Hepatic stellate cell (primary cell): Measurements from ENCODE around the gene AK6.
"Not testable (repeated sequence)": the region's sequence is repeated elsewhere in the genome, so short reads cannot be mapped to it uniquely, and the experiment has no call there.

Experiments used
- DNase-seq: peaks from one replicate; pipeline ENCODE4 v3.0.0; 2011; ENCODE audit warnings: low spot score

The AK6 gene

DNA sequence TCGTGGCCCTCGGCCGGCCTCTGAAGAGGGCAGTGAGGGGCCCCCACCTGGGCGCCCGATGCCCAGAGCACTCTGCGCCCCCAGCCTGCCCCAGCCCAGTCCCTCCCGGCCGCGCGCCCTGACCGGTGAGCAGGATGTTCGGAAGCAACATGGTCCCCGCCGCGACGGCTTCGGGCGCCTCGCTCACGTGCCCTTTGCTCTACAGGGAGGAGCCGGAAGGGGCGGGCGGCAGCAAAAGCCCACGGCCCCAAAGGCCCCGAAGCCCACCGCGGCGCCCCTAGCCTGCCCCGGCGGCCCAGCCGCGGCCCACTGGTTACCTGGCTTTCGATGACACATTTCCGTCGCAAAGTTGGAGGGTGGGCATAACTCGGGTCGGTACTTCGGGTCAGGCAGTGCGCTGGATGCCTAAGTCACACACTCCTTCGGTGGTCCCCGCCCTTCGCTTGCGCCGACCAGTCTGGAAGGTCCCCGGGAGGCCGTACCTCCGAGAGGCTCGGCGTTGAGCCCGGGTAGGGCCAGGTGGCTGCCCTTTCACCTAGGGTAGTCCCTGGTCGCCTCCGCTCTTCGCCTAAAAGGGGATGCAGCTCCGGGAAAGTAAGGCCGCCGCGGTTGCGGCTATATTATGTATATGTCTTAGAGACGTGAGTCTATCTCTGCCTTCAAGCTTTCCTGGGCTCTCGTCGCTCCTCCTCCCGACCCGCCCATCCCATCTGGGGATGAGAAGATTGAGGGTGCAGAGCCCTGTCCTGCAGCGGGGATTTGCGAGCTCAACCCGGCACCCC is at the start of gene AK6, which contains the start of the genes RAD17 and TAF9:
TSS of gene AK6 (minus strand) at position 181 of the 782 bp plus-strand sequence. CDS start at position 151, 30 bp downstream.
TSS of gene RAD17 (plus strand) at position 479 of the 782 bp plus-strand sequence. CDS start 2,391 bp downstream, outside the sequence.
TSS of gene TAF9 (minus strand) at position 181 of the 782 bp plus-strand sequence. CDS start 3,783 bp downstream, outside the sequence.
- peak; percentile 87 for DNase-seq

DNA sequence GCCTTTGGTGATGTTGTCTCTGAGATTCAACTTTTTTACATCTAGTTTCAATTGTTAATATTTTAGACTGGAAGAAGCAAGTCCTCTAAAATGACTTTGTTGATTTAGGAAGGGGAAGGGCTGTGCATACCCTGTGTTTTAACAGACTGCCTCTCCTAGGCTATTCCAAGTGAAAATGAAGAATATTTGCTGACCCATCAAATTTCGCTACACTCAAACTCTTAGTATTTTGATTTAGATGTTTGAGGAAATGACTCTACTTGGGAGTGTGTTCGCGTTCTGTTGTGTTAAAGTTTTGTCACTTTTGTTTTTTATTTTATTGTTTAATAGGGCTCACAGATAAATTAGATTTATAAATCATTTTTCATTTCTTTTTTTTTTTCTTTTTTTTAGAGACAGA is 49.2 kb upstream of the AK6 start:
- DNase-seq = no peak

DNA sequence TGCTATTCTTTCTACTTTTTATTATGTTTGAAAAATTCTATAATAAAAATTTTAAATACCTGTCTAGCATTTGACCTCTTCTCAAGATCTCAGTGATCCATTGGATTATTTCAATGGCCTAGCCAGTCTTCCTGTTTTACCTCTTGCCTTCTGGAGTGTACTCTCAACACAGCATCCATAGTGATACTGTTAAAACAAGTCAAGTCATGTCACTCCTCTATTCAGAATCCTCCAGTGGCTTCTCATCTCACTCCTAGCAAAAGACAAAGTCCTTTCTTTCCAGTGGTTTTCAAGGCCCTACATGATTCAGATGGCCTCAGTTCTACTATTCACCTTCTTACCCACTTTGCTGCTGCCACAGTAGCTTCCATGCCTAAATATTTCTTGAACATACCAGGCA is 47.4 kb upstream of the AK6 start:
- no peak for DNase-seq

DNA sequence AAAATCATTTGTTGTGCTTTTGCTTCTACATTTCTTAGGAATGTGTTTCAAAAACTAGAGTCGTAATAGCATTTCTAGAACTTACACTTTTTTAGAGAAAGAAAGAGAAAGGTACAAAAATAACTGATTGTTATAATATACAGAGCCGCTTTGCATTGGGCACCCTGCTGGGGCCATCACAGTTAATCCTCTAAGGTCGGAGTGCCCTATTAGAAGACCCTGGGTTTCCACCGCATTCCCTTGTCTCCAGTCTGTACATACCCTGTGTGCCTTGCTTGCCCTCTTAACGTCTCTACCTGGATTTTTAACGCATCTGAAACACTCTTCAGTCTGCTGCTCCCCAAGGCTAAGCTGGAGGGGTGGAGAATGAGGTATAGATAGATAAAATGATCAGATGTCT is 46.9 kb upstream of the AK6 start:
- no peak for DNase-seq

DNA sequence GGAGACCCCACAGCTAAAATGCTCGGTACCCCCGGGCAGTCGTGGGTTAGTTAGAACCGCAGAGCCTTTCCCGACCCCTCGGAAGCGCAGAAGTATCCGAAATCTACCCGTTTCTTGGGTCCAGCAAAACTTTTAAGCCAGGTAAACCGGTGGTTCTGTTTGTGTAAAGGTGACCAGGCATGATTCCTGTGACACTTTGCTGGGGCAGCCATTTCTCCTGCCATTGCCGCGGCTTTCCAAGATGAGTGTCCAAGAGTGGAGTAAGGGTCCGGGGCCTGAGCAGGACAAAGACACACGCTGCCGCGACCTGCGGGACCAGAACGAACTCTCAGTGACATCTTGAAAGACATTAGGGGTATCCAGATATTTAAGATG is 46.3 kb upstream of the AK6 start:
- DNase-seq = no peak

DNA sequence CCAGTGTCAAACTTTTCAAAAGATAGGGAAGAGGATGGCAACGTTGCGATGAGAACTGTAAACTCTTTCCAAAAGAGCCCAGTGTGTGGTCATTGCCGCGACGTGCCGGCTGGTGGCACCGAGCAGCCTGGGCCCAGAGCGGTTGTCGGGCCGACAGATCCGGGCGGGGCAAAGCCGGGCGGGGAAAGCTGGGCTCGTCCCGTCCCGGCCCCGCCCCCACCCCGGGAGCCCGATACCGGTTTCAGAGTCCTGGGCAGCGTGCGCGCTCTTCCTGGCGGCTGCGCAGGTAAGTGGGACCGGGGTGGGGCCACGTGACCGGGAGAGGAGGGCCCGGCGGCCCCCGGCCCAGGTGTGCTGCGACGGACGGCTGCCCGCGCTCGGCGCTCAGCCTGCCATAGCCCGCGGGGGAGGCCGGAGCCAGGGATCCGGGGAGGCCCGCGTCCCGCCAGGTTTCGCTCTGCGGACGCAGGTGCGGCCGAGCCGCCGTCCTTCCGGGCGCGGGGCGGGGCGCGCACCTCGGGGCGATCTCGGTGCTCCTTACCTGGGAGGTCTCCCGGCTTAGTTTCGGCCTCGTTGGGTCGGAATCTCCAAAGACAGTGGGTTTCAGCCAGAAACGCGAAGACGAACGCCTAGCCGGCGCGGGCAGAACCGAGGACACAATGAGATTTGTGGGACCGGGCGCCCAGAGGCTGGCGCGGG is 45.7 kb upstream of the AK6 start, which contains the start of gene MARVELD2:
TSS of gene MARVELD2 (plus strand) at position 232 of the 699 bp plus-strand sequence. CDS start 4,270 bp downstream, outside the sequence.
- DNase-seq = peak; percentile 31

DNA sequence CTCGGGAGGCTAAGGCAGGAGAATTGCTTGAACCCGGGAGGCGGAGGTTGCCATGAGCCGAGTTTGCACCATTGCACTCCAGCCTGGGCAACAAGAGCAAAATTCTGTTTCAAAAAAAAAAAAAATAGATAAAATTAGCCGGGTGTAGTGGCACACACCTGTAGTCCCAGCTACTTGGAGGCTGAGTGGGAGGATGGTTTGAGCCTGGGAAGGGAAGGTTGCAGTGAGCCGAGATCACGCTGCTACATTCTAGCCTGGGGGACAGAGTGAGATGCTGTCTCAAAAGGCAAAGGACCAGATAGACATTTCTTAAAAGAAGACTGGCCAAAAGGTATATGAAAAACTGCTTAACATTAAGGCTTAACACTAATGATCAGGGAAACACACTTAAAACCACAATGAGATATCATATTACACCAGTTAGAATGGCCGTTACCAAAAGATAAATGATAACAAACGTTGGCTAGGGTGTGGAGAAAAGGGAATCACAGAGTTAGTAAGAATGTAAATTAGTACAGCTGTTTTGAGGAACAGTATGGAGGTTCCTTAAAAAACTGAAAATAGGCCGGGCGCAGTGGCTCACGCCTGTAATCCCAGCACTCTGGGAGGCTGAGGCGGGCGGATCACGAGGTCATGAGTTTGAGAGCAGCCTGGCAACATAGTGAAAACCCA is 35.5 kb upstream of the AK6 start:
- DNase-seq = no peak

DNA sequence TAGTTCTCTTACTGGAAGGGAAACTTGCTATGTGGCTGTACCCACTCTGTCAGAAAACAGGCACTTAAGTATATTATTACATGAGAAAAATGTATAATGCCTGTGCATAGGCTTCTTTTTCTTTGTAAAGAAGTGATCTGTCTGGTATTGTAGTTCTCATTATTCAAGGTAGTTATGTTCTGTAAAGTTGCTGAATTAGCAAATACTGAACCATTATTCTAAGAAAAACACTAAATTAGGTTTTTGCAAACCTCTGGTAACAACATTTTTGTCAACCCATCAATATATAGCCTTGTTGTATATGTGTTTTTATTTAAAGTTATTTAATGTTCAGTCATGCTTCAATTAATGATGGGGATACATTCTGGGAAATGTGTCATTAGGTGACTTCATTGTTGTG is 9.1 kb upstream of the AK6 start:
- DNase-seq = no peak

DNA sequence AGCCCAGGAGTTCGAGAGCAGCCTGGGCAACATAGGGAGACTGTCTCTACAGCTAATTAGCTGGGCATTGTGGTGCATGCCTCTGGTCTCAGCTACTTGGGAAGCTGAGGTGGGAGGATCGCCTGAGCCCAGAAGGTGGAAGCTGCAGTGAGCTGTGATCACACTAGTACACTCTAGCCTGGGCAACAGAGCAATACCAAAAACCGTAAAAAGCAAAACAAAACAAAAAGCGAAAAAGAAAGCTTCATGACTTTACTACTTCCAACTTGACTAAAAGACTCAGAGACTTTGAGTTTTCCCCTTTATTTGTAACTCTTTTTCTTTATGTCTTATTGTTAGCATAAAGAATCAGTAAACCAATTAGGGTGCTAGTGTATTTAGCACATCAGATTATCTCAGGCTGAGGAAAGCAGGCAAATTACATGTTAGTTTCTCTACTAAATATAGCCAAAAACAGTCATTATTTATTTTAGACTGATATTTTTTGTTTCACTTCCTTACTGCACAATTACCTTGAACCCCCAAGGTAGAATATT is 5.7 kb upstream of the AK6 start:
- DNase-seq = no peak

DNA sequence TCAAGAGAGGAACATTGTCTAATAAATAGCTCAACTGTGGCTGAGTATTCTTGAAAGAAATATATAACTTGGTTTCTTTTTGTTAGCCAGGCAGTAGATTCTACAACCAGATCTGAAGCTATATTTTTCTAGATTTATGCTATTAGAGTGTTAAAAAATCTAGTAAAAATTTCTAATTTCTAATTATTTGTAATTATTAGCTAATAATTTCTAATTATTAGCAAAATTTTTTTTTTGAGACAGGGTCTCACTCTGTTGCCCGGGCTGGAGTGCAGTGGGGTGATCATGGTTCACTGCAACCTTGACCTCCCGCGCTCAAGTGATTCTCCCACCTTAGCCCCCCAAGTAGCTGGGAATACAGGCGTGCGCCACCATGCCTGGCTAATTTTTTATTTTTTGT is 3.1 kb upstream of the AK6 start:
- DNase-seq = no peak

DNA sequence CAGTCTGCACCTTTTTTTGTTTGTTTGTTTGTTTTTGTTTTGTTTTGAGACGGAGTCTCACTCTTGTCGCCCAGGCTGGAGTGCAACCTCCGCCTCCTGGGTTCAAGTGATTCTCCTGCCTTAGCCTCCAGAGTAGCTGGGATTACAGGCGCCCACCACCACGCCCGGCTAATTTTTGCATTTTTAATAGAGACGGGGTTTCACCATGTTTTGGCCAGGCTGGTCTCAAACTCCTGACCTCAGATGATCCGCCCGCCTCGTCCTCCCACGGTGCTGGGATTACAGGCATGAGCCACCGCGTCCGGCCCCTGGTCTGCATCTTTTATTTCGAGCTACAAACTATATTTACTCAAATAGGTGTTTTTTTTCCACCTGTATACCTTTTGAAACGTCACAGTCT is 1.0 kb upstream of the AK6 start:
- not testable (repeated sequence) for DNase-seq

DNA sequence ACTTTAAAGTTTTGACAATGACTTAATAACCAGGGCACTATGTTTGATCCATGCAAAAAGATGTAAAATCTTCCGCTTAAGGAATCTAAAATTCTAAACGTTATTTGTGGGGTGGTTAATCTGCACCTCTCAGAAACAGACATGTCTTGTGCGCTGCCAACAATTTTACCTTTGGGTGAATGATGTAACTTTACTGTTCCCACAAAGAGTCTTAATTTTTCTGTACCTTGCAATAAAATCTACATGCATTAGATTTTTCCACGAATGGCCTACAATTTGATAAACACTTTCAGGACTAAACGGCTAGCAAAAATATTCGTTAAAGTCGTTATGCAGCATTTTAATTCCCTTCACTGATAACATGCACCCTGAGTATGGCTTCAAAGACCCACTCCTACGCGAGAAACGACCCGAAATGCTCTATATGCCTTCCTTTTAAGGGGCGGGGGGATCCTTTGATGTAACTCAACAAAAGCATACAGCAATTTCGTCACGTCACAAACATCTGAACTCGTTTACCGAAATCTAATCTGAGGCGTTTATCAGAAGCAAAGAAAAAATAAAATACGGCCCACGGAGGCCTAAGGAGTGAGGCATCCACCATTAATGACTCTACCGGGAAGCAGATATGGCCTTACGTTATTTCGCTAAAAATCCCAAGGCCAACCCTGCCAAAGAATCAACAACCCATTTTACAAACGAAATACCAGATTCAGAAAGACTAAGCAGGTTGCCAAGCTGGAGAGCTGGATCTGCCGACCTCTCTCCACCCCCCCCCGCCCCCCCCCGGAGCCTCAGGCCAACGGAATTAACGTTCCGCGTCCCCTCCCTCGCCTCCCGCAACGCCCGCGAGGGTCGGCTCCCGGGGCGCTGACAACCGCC is 621 bp downstream of the AK6 start:
- peak; percentile 66 for DNase-seq

DNA sequence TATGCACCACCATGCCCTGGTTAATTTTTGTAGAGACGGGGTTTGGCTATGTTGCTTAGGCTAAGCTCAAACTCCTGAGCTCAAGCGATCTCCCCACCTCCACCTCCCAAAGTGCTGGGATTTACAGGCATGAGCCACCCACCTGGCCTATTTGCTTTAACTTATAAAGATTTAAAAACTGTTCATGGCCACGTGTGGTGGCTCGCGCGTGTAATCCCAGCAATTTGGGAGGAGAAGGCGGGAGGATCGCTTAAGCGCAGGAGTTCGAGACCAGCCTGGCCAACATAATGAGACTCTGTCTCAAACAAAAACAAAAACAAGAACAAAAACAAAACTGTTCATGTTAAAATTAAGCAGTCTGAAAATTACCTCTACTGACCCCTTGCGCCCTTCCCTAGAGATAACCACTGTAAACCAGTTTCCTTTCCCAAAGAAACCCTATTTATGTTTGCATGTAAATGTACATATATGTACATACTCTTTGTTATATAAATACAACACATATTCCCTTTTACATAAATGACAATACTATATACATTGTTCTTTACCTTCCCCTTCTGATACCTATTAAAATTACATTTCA is 1.5 kb downstream of the AK6 start:
- DNase-seq = no peak

DNA sequence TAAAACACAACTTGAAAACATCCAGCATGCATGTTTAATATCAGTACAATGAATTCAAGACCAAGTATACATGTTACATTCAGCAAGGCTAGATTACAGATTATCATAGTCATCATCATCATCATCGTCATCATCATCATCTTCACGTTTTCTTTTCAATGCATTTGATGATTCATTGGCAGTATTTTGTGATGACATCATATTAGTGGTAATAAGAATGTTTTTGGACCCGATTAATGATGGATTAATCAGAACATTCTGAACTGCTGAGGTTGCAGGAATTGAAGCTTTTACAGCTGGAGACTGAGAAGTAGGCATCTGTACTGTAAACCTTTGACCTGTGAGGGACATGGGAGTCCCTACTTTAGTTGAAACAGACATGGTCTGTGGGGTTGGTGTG is 4.5 kb downstream of the AK6 start:
- no peak for DNase-seq

DNA sequence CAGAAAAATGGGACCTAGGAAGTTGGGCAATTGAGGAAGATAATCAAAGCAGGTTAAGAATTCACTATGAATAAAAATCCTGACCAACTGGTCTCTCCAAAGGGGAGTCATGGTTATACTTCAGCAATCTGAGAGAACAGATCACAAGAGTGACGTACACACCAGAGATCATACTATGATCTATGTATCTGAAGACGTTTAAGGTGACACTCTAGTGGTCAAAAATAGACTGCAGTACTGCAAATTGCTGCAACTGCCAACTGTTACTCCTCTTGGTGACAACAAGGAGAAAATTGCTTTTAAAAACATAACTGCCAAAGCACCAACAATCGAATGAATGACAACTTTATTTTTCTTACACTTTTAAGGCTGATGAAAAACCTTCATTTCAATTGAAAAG is 4.9 kb downstream of the AK6 start:
- peak; percentile 24 for DNase-seq

DNA sequence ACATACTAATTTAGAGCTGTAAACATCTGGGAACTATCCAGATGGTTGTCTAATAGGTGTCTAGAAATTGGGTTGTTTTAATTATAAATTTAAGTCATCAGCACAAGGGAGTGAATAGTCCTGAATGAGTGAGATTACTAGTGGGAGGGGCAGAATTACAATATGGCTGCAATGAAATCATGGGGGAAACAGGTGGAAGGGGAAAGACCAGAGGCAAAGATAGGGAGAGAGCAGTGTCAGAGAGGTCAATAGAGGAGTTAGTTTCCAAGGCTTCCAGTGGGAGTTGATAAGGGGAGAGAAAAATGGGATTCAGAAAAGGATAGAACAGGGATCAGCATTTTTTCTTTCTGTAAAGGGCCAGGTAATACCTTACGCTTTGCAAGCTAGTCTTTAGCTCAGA is 8.9 kb downstream of the AK6 start:
- DNase-seq = no peak

DNA sequence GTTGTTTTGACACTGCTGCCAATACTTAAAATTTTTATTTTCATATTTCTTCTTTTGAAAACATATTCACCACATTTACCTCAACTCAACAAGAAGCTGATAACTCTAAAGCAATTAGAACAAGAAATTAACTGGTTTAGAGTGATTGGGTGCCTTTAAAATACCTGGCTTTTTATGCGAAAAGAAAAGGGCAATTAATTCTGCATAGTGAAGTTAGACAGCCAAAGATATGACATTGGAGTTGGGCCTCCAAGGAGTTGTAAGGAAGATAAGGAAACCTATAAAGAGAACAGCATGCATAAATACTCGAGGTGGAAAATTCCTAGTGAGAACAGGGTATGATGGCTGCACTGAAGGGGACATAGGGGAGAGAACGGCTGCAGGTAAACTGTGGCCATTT is 9.6 kb downstream of the AK6 start:
- DNase-seq = no peak

DNA sequence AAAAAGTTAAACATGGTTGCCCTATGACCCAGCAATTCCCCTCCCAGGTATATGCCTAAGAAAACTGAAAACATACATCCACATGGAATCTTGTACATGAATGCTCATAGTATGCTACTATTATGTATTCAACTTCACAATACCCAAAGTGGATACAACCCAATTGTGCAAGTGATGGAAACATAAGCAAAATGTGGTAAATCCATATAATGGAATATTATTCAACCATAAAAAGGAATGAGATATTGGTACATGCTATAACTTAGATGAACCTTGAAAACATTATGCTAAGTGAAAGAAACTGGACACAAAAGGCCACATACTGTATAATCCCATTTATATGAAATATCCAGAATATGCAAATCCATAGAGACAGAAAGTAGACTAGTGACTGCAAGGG is 18.7 kb downstream of the AK6 start:
- DNase-seq = no peak

DNA sequence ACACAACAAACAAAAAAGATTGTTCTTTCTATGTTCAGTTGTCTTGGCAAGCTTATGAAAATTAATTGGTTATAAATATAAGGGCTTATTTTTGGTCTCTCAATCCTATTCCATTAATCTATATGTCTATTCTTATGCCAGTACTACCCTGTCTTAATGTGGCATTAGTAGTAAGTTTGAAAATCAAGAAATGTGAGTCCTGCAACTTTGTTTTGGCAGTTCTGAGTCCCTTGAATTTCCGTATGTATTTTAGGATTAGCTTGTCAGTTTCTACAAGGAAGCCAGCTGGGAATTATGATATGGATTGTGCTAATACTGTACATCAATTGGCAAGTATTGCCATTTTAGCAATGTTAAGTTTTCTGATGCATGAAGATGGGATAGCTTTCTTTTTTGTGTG is 26.2 kb downstream of the AK6 start:
- DNase-seq = no peak

DNA sequence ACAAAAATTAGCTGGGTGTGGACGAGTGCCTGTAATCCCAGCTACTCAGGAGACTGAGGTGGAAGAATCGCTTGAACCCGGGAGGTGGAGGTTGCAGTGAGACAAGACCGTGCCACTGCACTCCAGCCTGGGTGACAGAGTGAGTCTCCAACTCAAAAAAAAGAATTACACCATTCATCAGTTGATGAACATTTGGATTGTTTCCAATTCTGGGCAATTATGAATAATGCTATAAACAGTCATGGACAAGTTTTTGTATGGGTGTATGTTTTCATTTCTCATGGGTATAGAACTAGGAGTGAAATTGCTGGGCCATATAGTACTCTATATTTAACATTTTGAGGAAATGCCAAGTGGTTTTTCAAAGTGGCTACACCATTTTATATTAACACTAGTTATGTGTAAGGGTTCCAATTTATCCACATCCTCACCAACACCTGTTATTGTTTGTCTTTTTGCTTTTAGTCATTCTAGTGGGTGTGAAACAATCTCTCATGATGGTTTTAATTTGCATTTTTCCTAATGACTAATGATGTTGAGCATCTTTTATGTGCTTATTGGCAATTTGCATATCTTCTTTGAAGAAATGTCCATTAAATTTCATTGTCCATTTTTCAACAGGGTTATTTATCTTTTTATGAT is 27.7 kb downstream of the AK6 start:
- DNase-seq = no peak
